Measurements from ENCODE around the gene SATL1. TPM values are rescaled to one million over a fixed set of nuclear protein-coding genes. Genes with fewer than 3 reads are reported as not detected.
"Not testable (repeated sequence)": the region's sequence is repeated elsewhere in the genome, so short reads cannot be mapped to it uniquely, and the experiment has no call there.

SATL1 gene
- total RNA-seq, 4 donors from 2014 or later, result 0.32 TPM; not detected in 3

GRCh38 chrX:85084770-85085393 lies 158.7 kb downstream of the SATL1 start:
- no peak overlapping the region for H3K27ac ChIP-seq
- no peaks in the 10 kb centered on the region for H3K4me1 ChIP-seq
- no peak overlapping the region for H3K4me3 ChIP-seq
- H3K36me3 ChIP-seq, result no peaks in the 10 kb centered on the region
- WGBS, 2 donors (ENCODE audit: low coverage in 1 of 2), result 49 to 50% methylated on average over 2 of the region's 2 CpGs
- H3K9me3 ChIP-seq, result no peaks in the 10 kb centered on the region
- TF ChIP-seq POLR2AphosphoS5 (IDR thresholded peaks at IDR 0.05), result no peak
- no peak for TF ChIP-seq POLR2A (IDR thresholded peaks at IDR 0.05)
- TF ChIP-seq CTCF (IDR thresholded peaks at IDR 0.05), result peak; percentile 34 to 81 (median 53)
- no peak for TF ChIP-seq EP300 (IDR thresholded peaks at IDR 0.05; ENCODE audit: low read depth)
- no peak for DNase-seq
- in situ Hi-C loops (cut with MboI; ENCODE audit: low pct_ligation_motif_present in 1 of 4, low pct_unique_long_range_greater_than_20kb in 1 of 4, low sequenced_read_pairs in 3 of 4) (no loop called here), intact Hi-C loops (cut with DNase I; ENCODE audit: low total_unique reads) (no loop called here)
- H3K27me3 ChIP-seq, result no peaks in the 10 kb centered on the region

DNA sequence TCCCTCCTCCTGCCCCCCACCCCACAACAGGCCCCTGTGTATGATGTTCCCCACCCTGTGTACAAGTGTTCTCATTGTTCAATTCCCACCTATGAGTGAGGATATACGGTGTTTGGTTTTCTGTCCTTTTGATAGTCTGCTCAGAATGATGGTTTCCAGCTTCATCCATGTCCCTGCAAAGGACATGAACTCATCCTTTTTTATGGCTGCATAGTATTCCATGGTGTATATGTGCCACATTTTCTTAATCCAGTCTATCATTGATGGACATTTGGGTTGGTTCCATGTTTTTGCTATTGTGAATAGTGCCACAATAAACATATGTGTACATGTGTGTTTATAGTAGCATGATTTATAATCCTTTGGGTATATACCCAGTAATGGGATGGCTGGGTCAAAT lies 166.3 kb downstream of the SATL1 start:
- H3K36me3 ChIP-seq; H3K9me3 ChIP-seq; intact Hi-C loops (cut with DNase I; ENCODE audit: low total_unique reads); H3K4me3 ChIP-seq; H3K4me1 ChIP-seq; in situ Hi-C loops (cut with MboI; ENCODE audit: low pct_ligation_motif_present in 1 of 4, low pct_unique_long_range_greater_than_20kb in 1 of 4, low sequenced_read_pairs in 3 of 4); H3K27me3 ChIP-seq; H3K27ac ChIP-seq; DNase-seq: not testable (repeated sequence)
- WGBS, 2 donors (ENCODE audit: low coverage in 1 of 2), result 93% methylated on average over 1 of the region's 1 CpG; no CpG with 5 or more reads in 1 of the 2 donors

DNA sequence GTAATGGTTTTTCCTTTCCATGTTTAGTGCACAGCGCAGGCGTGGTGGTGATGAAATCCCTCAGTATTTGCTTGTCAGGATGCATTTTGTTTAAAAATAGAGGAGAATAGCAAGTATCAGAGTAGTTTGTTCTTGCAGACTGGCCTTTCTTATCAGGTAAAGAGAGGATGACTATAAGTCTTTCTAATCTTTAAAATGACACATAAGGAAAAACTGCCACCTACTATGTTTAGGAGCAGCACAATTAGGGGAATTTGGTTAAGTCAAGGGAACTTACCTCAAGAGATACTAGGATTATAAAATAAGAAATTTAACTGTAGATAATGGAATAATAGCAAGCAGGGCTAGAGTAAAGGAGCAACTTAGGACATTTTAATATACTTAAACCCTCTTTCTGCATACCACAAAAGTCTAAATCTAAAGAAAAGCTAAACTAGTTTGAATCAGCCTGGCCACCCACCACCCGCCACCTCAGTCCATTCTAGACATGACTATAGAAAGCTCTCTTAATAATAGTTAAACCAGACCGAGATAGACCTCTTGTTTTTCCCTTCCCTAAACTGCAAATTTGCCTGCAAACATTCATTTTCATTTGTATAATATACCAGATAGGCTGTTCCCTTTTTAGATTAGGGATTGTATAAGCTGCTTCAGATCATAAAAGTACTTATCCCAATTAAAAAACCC lies 177.9 kb downstream of the SATL1 start:
- DNase-seq, result no peak
- H3K27me3 ChIP-seq, result no peaks in the 10 kb centered on the region
- in situ Hi-C loops (cut with MboI; ENCODE audit: low pct_ligation_motif_present in 1 of 4, low pct_unique_long_range_greater_than_20kb in 1 of 4, low sequenced_read_pairs in 3 of 4) (no loop called here), intact Hi-C loops (cut with DNase I; ENCODE audit: low total_unique reads) (no loop called here)
- H3K27ac ChIP-seq, result no peak overlapping the region
- WGBS, 2 donors (ENCODE audit: low coverage in 1 of 2), result 43 to 79% methylated on average over 2 to 4 of the region's 4 CpGs
- H3K36me3 ChIP-seq, result no peaks in the 10 kb centered on the region
- H3K4me1 ChIP-seq, result no peaks in the 10 kb centered on the region
- TF ChIP-seq EP300 (IDR thresholded peaks at IDR 0.05; ENCODE audit: low read depth) (no peak), CTCF (IDR thresholded peaks at IDR 0.05) (no peak), POLR2AphosphoS5 (IDR thresholded peaks at IDR 0.05) (no peak), POLR2A (IDR thresholded peaks at IDR 0.05) (no peak)
- H3K9me3 ChIP-seq, result no peaks in the 10 kb centered on the region
- H3K4me3 ChIP-seq, result no peak overlapping the region

DNA sequence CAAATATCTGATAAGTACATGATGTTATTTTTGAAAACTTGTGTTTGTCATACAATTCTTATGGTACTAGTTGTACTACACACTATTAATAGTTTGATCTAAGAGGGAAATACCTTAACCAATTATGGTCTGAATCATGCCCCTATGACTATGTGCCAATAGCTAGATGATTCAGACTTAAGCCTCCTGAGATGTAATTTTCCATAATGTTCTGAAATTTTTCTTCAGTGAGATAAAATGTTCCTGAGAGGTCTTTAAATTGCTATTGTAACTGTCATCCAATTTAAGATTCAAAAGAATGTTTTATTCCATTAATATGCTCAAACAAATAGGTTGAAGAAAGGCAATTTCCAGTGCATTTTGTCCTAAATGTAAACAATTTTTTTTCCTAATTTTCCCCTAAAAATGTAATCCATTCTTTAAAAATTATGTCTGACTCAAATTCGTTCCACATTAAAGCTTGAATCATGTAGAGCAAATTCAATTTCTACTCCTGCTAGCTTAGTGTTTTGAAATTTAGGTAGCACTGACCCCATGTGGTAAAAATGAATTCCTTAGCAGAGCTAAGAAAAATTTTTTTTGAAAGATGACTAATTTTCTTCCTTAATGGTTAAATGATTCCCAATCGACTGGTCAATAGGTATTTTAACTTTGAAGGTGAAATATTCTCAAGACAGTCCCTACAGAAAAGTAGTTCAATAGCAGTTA lies 190.8 kb downstream of the SATL1 start:
- H3K27ac ChIP-seq, result no peak overlapping the region
- in situ Hi-C loops (cut with MboI; ENCODE audit: low pct_ligation_motif_present in 1 of 4, low pct_unique_long_range_greater_than_20kb in 1 of 4, low sequenced_read_pairs in 3 of 4) (no loop called here), intact Hi-C loops (cut with DNase I; ENCODE audit: low total_unique reads) (no loop called here)
- H3K27me3 ChIP-seq, result no peaks in the 10 kb centered on the region
- no peak overlapping the region for H3K4me3 ChIP-seq
- no peaks in the 10 kb centered on the region for H3K9me3 ChIP-seq
- DNase-seq, result no peak
- no peak for TF ChIP-seq EP300 (IDR thresholded peaks at IDR 0.05; ENCODE audit: low read depth)
- no peak for TF ChIP-seq POLR2A (IDR thresholded peaks at IDR 0.05)
- peak in 3 of 5 experiments; percentile 9 to 12 (median 9) for TF ChIP-seq CTCF (IDR thresholded peaks at IDR 0.05)
- no peak for TF ChIP-seq POLR2AphosphoS5 (IDR thresholded peaks at IDR 0.05)
- 29 to 31% methylated on average over 2 of the region's 2 CpGs for whole genome bisulfite sequencing, 2 donors (ENCODE audit: low coverage in 1 of 2)
- no peaks in the 10 kb centered on the region for H3K36me3 ChIP-seq
- H3K4me1 ChIP-seq, result no peaks in the 10 kb centered on the region
